HG03439 (cell line): ENCODE results near the gene PAK1IP1.
"Not testable (repeated sequence)": the region's sequence is repeated elsewhere in the genome, so short reads cannot be mapped to it uniquely, and the experiment has no call there.

Experiments used
- ATAC-seq: cut with Tn5 transposase; IDR thresholded peaks from one replicate; pipeline ENCODE4 v1.9.1; 2021; ENCODE audit warnings: mild to moderate bottlenecking, moderate library complexity; ENCODE audit not compliant: unreplicated experiment

Gene PAK1IP1

DNA sequence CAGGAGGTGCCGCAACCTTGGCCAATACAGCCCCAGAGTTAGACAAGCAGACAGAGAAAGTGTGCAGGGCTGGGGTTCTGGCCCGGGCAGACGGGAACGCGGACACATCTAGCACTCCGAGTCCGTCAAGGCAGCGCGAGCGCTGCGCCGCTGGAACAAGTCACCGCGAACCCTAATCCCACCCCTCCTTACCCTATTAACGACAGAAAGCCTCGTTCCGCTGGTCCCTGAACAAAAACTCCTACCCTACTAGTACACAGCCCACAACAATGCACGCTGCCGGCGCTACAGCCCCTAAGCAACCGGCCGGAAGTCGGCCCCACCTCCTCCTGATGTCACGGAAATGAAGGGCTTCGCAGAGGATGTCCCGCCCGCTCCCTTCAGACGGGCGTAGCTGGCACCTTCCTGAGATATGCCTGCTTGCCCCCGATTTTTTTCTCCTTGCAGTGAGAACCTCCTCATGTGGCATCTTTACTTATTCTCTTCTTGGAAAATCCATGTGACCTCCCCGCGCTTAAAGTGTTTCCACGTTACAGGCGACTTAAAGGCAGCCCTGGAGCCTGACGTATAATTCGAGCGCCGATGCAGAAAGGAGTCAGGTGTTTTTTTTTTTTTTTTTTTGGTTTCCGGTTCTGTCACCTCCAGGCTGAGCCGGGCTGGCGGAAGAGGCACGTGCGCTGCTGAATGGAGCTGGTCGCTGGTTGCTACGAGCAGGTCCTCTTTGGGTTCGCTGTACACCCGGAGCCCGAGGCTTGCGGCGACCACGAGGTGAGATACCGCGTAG, at the start of gene PAK1IP1, which contains the start of gene C6orf52:
TSS of gene PAK1IP1 (plus strand) at position 671 of the 784 bp plus-strand sequence. CDS start at position 685, 14 bp downstream.
TSS of gene C6orf52 (minus strand) at position 315 of the 784 bp plus-strand sequence. CDS start 7,066 bp downstream, outside the sequence.
- peak; percentile 97 for ATAC-seq

DNA sequence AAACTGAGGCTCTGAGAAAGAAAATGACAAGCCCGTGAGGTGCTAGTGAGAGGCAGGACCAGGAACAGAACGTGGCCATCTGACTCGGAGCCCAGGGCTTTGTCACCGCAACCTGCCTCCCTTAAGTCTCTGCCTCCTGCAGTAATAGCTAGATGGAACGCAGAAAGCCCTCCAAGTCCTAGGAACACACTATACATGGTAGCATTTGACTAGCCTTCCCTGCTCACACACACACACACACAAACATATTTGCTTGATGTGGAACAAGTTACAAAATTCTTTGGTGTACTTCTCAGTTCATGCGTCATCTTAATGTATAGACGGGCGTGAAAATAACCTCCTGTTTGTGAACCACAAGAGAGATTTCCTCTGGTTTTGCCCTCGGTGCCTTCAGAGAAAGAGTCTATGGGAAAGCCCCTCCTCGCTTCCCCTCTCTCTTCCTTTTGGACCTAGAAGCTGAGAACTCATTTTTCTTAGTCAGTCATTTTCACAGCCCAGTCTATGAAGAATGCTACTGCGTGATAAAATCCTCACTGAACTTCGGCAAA, 39.2 kb upstream of the PAK1IP1 start:
- no peak for ATAC-seq

DNA sequence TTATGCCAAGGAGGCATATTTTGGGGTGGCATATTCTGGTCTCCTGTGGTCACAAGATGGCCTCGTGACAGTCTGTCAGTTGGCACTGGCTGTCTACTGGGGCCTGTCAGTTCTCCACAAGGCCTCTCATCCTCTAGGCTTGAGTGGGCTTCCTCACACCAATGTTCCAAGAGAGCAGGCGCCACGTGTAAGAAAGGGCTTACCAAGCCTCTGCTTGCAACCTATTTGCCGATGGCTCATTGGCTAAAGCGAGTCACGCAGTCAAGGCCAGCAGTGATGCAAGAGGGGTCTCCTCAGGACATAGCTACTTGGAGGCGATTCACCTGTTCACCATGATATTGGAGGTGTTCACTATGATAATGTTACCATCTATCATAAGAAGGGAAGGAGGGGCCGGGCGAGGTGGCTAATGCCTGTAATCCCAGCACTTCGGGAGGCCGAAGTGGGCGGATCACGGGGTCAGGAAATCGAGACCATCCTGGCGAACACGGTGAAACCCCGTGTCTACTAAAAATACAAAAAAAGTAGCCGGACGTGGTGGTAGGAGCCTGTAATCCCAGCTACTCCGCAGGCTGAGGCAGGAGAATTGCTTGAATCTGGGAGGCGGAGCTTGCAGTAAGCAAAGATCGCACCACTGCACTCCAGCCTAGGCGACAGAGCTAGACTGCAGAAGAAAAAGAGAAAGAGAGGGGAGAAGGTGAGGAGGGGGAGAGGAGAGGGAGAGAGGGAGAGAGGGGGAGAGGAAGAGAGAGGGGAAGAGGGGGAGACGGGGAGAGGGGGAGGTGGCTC, 35.7 kb upstream of the PAK1IP1 start:
- no peak for ATAC-seq

- ATAC-seq, result no peak
Measured at GRCh38 chr6:10659699-10660348, 34.9 kb upstream of the PAK1IP1 start.

DNA sequence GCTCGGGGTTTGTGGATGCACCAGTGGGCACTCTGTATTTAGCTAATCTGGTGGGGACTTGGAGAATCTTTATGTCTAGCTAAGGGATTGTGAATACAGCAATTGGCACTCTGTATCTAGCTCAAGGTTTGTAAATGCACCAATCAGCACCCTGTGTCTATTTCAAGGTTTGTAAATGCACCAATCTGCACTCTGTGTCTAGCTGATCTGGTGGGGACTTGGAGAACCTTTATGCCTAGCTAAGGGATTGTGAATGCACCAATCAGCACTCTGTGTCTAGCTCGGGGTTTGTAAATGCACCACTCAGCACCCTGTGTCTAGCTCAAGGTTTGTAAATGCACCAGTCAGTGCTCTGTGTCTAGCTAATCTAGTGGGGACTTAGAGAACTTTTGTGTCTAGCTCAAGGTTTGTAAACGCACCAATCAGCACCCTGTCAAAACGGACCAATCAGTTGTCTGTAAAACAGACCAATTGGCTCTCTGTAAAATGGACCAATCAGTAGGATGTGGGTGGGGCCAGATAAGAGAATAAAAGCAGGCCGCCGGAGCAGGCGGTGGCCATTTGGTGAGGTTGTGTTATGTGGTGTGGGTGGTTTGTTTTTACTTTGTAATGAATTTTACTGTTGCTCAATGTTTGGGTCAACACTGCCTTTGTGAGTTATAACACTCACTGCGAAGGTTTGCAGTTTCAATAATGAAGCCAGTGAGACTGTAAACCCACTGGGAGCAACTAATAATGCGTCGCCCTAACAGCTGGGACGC, 34.2 kb upstream of the PAK1IP1 start:
- ATAC-seq, result not testable (repeated sequence)

DNA sequence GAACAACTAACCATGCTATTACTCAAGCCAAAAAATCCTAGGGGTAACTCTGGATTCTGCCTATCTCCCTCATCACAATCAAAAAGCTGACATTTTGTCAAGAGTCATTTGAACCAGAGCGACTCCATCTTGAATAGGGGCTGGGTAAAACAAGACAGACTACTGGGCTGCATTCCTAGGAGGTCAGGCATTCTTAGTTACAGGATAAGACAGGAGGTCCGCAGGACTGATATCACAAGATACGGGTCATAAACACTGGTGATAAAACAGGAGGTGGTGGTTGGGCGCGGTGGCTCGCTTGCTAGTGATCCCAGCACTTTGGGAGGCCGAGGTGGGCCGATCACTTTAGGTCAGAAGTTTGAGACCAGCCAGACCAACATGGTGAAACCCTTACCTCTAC, 32.6 kb upstream of the PAK1IP1 start:
- no peak for ATAC-seq

GRCh38 chr6:10662742-10663141, 32.0 kb upstream of the PAK1IP1 start:
- ATAC-seq, result no peak

DNA sequence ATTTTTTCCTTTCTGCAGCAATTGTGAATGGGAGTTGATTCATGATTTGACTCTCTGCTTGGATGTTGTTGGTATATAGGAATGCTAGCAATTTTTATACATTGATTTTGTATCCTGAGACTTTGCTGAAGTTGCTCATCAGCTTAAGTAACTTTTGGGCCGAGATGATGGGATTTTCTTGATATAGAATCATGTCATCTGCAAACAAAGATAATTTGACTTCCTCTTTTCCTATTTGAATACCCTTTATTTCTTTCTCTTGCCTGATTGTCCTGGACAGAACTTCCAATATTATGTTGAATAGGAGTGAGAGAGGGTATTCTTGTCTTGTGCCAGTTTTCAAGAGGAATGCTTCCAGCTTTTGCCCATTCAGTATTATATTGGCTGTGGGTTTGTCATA, 29.2 kb upstream of the PAK1IP1 start:
- ATAC-seq, result not testable (repeated sequence)

DNA sequence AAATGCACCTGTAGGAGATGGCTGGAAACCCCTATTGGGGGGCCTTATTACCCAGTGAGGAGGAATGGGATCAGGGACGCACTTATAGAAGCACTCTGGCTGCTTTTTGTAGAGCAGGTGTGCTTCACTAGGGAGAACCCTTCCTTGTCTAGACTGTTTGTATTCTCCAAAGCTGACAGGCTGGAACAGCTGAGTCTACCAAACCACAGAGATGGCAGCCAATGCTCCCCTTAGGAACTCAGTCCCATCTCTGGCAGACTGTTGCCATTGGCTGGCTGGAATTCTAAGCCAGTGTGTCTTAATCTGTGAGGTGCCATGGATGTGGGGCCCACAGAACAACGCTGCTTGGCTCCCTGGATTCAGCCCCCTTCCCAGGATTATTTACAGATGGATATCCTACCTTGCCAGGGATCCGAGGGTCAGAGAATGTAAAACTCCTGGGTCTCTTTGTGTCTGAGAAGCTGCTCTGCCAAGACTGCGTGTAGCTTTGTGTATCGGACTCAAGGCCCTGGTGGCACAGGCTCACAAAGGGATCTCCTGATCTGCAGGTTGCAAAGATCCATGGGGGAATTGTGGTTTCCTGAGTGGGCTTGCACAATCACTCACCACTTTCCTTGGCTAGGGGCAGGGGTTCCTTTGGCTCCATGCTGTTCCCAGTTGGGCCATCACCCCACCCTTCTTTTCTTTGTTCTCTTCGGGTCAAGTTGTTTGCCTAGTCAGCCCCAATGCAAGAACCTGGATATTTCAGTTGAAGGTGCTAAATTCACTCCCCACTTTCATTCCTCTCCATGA, 26.4 kb upstream of the PAK1IP1 start:
- ATAC-seq, result no peak

DNA sequence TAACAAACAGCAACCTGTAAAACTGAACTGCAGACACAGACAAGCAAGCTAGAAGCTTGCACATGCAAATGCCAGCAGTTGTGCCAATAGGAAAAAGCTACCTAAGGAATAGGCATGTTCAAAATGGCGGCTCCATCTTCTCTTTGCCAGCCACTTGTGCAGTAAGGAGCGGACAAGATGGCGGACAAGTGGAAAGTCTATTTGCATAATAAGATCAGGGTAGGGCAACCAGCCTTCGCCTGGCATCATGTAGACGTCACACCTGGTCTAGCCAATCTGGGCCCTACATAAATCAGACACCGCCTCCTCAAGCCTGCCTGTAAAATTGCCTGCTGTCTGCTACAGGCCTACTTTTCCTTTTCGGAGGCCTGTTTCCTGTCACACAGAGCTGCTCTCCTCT, 18.4 kb upstream of the PAK1IP1 start:
- ATAC-seq, result no peak

DNA sequence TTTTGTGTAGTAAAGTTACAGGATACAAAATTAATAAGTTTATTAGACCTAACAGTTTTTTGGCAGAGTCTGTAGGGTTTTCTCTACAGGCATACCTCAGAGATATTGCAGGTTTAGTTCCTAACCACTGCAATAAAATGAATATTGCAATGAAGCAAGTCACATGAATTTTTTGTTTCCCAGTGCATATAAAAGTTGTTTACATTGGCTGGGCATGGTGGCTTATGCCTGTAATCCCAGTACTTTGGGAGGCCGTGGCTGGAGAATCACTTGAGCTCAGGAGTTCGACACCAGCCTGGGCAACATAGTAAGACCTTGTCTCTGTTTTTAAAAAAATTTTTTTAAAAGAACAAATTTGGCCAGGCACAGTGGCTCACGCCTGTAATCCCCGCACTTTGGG, 16.3 kb upstream of the PAK1IP1 start:
- no peak for ATAC-seq

GRCh38 chr6:10681795-10682194, 13.0 kb upstream of the PAK1IP1 start:
- no peak for ATAC-seq

- no peak for ATAC-seq
Measured at GRCh38 chr6:10682355-10682988, 12.3 kb upstream of the PAK1IP1 start.

DNA sequence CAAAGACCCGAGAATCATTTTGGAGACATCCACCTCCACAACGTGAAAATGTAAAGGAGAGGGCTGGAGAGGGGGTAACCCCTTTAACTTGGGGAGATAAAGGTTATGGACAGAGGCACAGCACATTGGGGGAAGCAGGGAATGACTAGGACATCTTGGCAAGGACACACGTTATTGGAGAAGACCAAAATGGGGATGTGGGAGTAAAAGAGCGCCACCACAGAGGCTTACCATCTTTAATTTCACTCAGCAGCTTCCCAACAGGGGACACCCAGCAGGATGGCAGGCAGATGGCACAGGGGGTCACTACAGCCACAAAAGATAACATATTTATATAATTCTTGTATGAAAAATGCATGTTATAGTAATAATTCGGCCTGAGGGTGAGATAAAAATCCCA, 10.2 kb upstream of the PAK1IP1 start:
- no peak for ATAC-seq

- ATAC-seq, result no peak
Measured at GRCh38 chr6:10685092-10685915, 9.5 kb upstream of the PAK1IP1 start.

GRCh38 chr6:10686901-10687300, 7.9 kb upstream of the PAK1IP1 start:
- ATAC-seq, result no peak

DNA sequence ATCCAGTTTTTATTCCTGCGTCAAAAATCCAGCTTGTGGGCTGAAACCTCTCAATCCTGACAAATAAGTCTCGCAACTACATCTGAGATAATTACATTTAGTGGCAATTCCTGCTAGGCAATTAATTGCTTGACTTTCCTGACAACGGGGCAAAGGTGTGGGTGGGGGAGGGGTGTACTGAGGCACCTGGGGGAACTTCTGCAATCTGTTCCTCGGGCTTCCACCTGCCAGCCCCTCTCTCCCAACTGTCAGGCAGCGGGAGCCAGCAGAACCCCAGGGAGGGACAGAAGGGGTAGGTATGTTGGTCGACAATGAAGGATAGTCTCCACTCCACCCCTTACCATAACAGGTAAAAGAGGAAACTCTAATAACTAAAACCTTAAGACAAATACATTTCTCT, 7.2 kb upstream of the PAK1IP1 start:
- ATAC-seq, result no peak
